HFFc6 (cell line): ENCODE results near the gene PARD3B. TPM values are rescaled to one million over a fixed set of nuclear protein-coding genes. Genes with fewer than 3 reads are reported as not detected.

Experiments
- DNase-seq: peaks from one replicate; pipeline ENCODE4 v3.0.0-alpha.2; 2018
- H3K27ac Mint-ChIP-seq: 2 replicates; pipeline ENCODE4 v1.8.0; 2020; ENCODE audit warnings: mild to moderate bottlenecking, mixed read lengths
- H3K27me3 Mint-ChIP-seq: 2 replicates; pipeline ENCODE4 v1.8.0; 2021; ENCODE audit warnings: mild to moderate bottlenecking, moderate library complexity, mixed read lengths; ENCODE audit not compliant: insufficient read depth
- H3K36me3 Mint-ChIP-seq: 2 replicates; pipeline ENCODE4 v1.8.0; 2021; ENCODE audit warnings: low read depth, mixed read lengths
- H3K4me1 Mint-ChIP-seq: 2 replicates; pipeline ENCODE4 v1.8.0; 2020; ENCODE audit warnings: low read depth, mixed read lengths
- H3K4me3 Mint-ChIP-seq: 2 replicates; pipeline ENCODE4 v1.8.0; 2020; ENCODE audit warnings: mild to moderate bottlenecking, moderate library complexity, mixed read lengths
- H3K9me3 Mint-ChIP-seq: 2 replicates; pipeline ENCODE4 v1.8.0; 2020; ENCODE audit warnings: mild to moderate bottlenecking, mixed read lengths
- total RNA-seq, 6 experiments: library from RNA; stranded (reverse); fragmentation: NEBNext Ultra II Directional; extraction: Animal tissue kit (Norgen Biotek cat#: 25700); gene quantifications; 2 replicates in 1 of 6; 3 replicates in 5 of 6; pipeline ENCODE4 v1.2.3, GENCODE V29; 2021
- TF ChIP-seq, protein P1 (sequence below): fragments of 200-600 bp; sonication (generic); IDR thresholded peaks from 2 replicates; pipeline ENCODE4 v1.5.0; 2021; ENCODE audit warnings: antibody characterized with exemption, mild to moderate bottlenecking

Gene PARD3B
- total RNA-seq, 6 experiments from 2014 or later, result 14.0 to 22.4 (median 15.3) TPM

GRCh38 chr2:205637779-205638503 is 1092.7 kb downstream of the PARD3B start:
- no peak overlapping the region for H3K27ac Mint-ChIP-seq
- H3K27me3 Mint-ChIP-seq, result peaks cover 6% of the 10 kb centered on the region
- no peak overlapping the region for H3K4me3 Mint-ChIP-seq
- no peaks in the 10 kb centered on the region for H3K9me3 Mint-ChIP-seq
- peaks cover 9% of the 10 kb centered on the region for H3K4me1 Mint-ChIP-seq
- TF ChIP-seq, protein P1, sequence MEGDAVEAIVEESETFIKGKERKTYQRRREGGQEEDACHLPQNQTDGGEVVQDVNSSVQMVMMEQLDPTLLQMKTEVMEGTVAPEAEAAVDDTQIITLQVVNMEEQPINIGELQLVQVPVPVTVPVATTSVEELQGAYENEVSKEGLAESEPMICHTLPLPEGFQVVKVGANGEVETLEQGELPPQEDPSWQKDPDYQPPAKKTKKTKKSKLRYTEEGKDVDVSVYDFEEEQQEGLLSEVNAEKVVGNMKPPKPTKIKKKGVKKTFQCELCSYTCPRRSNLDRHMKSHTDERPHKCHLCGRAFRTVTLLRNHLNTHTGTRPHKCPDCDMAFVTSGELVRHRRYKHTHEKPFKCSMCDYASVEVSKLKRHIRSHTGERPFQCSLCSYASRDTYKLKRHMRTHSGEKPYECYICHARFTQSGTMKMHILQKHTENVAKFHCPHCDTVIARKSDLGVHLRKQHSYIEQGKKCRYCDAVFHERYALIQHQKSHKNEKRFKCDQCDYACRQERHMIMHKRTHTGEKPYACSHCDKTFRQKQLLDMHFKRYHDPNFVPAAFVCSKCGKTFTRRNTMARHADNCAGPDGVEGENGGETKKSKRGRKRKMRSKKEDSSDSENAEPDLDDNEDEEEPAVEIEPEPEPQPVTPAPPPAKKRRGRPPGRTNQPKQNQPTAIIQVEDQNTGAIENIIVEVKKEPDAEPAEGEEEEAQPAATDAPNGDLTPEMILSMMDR, result no peak
- no peak for DNase-seq
- H3K36me3 Mint-ChIP-seq, result peaks cover 4% of the 10 kb centered on the region; the same call in 1 of the 2 replicates

- H3K4me3 Mint-ChIP-seq, result no peak overlapping the region
- H3K27ac Mint-ChIP-seq, result no peak overlapping the region
- TF ChIP-seq, protein P1, result no peak
- peaks cover 7% of the 10 kb centered on the region for H3K27me3 Mint-ChIP-seq
- H3K36me3 Mint-ChIP-seq, result peaks cover 4% of the 10 kb centered on the region; the same call in 1 of the 2 replicates
- DNase-seq, result no peak
- peaks cover 19% of the 10 kb centered on the region for H3K4me1 Mint-ChIP-seq
- no peaks in the 10 kb centered on the region for H3K9me3 Mint-ChIP-seq
Measured at GRCh38 chr2:205640716-205641115, 1095.4 kb downstream of the PARD3B start.

DNA sequence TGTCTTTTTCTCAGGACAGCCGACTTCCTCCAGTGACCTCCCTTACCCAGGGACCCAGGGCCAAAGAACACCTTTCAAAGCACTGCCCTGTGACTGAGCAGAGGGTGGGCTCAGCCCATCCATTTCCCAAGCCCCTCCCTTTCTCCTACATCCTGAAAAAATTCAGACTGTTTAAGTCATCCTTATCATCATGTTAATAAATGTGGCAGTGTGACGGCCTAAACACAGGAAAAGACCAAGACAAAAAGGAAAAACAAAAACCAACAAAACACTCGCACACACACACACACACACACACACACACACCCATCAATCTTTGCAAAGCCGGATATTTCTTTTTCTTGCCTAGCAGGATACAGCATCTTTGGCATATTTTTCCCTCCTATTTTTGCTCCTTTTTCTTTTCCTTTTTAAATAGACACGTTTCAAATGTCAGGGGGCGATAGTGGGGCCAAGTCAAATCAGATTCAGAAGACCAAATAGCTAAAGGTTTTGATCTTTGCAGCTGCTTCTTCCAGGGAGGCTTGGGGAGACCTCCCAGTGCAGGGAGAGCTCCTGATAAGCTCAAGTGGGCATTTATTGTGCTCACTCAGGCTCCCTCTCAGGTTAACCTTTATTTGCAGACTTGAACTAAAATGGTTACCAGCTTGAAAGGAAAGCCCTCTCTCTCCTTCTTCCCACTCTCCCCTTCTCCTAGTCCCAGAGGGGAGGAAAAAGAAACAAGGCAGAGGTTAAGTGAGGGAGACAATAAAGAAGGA is 1097.5 kb downstream of the PARD3B start:
- H3K27me3 Mint-ChIP-seq, result peaks cover 3% of the 10 kb centered on the region; the same call in 1 of the 2 replicates
- H3K9me3 Mint-ChIP-seq, result no peaks in the 10 kb centered on the region
- H3K27ac Mint-ChIP-seq, result no peak overlapping the region
- TF ChIP-seq, protein P1, result no peak
- H3K4me1 Mint-ChIP-seq, result peaks cover 13% of the 10 kb centered on the region
- H3K36me3 Mint-ChIP-seq, result peaks cover 4% of the 10 kb centered on the region; the same call in 1 of the 2 replicates
- DNase-seq, result no peak
- no peak overlapping the region for H3K4me3 Mint-ChIP-seq

GRCh38 chr2:205643391-205643885 is 1098.2 kb downstream of the PARD3B start:
- Mint-ChIP-seq H3K27ac (no peak overlapping the region), H3K36me3 (peaks cover 4% of the 10 kb centered on the region; the same call in 1 of the 2 replicates), H3K9me3 (no peaks in the 10 kb centered on the region), H3K4me1 (peaks cover 10% of the 10 kb centered on the region), H3K4me3 (no peak overlapping the region), H3K27me3 (peaks cover 3% of the 10 kb centered on the region; the same call in 1 of the 2 replicates)
- no peak for DNase-seq
- TF ChIP-seq, protein P1, result no peak

- Mint-ChIP-seq H3K27ac (no peak overlapping the region), H3K4me3 (no peak overlapping the region), H3K27me3 (peaks cover 3% of the 10 kb centered on the region; the same call in 1 of the 2 replicates), H3K4me1 (peaks cover 10% of the 10 kb centered on the region), H3K36me3 (peaks cover 4% of the 10 kb centered on the region; the same call in 1 of the 2 replicates), H3K9me3 (no peaks in the 10 kb centered on the region)
- no peak for DNase-seq
- TF ChIP-seq, protein P1, result no peak
Measured at GRCh38 chr2:205644018-205644417, 1098.7 kb downstream of the PARD3B start.
